ENCODE data around the gene TP53BP1. TPM values are rescaled to one million over a fixed set of nuclear protein-coding genes. Genes with fewer than 3 reads are reported as not detected.

Gene TP53BP1
- total RNA-seq, 1 experiment from 2014 or later, result 52.6 TPM

DNA sequence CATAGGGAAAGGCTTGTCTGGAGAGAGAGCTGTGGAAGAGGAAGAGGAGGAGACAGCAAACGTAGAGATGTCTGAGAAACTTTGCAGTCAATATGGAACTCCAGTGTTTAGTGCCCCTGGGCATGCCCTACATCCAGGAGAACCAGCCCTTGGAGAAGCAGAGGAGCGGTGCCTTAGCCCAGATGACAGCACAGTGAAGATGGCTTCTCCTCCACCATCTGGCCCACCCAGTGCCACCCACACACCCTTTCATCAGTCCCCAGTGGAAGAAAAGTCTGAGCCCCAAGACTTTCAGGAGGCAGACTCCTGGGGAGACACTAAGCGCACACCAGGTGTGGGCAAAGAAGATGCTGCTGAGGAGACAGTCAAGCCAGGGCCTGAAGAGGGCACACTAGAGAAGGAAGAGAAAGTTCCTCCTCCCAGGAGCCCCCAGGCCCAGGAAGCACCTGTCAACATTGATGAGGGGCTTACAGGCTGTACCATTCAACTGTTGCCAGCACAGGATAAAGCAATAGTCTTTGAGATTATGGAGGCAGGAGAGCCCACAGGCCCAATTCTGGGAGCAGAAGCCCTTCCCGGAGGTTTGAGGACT is 31.4 kb upstream of the TP53BP1 start:
- Histone ChIP-seq H3K9me3 (no peaks in the 10 kb centered on the region), H3K36me3 (no peaks in the 10 kb centered on the region), H3K4me3 (no peak overlapping the region), H3K27me3 (no peaks in the 10 kb centered on the region)
- DNase-seq, result no peak

DNA sequence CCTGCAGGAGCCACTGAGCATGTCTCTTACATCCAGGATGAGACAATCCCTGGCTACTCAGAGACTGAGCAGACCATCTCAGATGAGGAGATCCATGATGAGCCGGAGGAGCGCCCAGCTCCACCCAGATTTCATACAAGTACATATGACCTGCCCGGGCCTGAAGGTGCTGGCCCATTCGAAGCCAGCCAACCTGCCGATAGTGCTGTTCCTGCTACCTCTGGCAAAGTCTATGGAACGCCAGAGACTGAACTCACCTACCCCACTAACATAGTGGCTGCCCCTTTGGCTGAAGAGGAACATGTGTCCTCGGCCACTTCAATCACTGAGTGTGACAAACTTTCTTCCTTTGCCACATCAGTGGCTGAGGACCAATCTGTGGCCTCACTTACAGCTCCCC is 30.7 kb upstream of the TP53BP1 start:
- Histone ChIP-seq H3K36me3 (no peaks in the 10 kb centered on the region), H3K4me3 (no peak overlapping the region), H3K9me3 (no peaks in the 10 kb centered on the region), H3K27me3 (no peaks in the 10 kb centered on the region)
- no peak for DNase-seq

DNA sequence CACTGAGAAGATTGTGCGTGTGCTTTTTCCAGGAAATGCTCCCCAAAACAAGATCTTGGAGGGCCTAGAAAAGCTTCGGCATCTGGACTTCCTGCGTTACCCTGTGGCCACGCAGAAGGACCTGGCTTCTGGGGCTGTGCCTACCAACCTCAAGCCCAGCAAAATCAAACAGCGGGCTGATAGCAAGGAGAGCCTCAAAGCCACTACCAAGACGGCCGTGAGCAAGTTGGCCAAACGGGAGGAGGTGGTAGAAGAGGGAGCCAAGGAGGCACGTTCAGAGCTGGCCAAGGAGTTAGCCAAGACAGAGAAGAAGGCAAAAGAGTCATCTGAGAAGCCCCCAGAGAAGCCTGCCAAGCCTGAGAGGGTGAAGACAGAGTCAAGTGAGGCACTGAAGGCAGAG is 29.3 kb upstream of the TP53BP1 start:
- H3K27me3 ChIP-seq, result no peaks in the 10 kb centered on the region
- no peaks in the 10 kb centered on the region for H3K36me3 ChIP-seq
- H3K4me3 ChIP-seq, result no peak overlapping the region
- DNase-seq, result no peak
- H3K9me3 ChIP-seq, result no peaks in the 10 kb centered on the region

DNA sequence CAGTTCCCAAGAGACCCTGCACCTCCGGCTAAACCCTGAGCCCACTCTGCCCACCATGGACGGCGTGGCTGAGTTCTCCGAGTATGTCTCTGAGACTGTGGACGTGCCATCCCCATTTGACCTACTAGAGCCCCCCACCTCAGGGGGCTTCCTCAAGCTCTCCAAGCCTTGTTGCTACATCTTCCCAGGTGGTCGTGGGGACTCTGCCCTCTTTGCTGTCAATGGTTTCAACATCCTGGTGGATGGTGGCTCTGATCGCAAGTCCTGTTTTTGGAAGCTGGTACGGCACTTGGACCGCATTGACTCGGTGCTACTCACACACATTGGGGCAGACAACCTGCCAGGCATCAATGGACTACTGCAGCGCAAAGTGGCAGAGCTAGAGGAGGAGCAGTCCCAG is 28.5 kb upstream of the TP53BP1 start:
- Histone ChIP-seq H3K36me3 (no peaks in the 10 kb centered on the region), H3K27me3 (no peaks in the 10 kb centered on the region), H3K4me3 (no peak overlapping the region), H3K9me3 (no peaks in the 10 kb centered on the region)
- no peak for DNase-seq

DNA sequence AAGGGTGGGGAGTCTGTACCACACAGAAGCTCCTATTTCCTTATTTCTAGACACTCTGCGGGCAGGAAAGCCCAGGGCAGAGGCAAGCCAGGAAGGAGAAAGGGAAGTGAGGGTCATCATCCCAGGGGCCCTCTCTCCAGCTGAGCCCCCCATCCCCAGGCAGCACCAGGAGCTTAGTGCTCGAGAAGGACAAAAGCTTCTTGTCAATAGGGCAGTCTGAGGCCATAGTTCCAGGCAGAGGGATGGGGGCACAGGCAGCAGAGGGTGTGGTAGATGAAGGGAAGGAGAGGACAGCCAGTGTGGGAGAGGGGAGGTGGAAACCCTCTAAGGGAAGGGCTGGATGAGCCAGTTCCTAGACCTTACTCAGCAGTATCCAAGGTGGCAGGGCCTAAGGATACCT is 27.2 kb upstream of the TP53BP1 start:
- Histone ChIP-seq H3K36me3 (no peaks in the 10 kb centered on the region), H3K4me3 (no peak overlapping the region), H3K9me3 (no peaks in the 10 kb centered on the region), H3K27me3 (no peaks in the 10 kb centered on the region)
- no peak for DNase-seq

DNA sequence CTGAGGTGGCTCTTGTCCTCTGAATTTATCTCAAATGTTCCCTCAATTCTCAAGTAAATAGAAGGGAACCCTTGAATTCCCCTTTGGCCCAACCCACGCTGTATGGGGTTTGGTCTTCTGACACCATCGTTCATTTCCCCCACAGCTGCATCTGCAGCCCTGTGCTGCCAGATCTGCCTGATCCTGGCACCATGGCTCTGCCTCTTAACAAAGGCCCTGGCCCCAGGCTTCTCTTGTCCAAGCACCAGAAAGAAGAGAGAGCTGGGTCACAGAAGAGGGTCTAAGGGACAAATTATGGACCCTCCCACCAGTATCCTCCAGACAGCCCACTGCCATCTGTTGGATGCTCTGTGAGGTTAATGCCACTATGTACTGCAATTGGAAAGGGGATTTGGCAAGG is 26.2 kb upstream of the TP53BP1 start:
- Histone ChIP-seq H3K36me3 (no peaks in the 10 kb centered on the region), H3K9me3 (no peaks in the 10 kb centered on the region)

DNA sequence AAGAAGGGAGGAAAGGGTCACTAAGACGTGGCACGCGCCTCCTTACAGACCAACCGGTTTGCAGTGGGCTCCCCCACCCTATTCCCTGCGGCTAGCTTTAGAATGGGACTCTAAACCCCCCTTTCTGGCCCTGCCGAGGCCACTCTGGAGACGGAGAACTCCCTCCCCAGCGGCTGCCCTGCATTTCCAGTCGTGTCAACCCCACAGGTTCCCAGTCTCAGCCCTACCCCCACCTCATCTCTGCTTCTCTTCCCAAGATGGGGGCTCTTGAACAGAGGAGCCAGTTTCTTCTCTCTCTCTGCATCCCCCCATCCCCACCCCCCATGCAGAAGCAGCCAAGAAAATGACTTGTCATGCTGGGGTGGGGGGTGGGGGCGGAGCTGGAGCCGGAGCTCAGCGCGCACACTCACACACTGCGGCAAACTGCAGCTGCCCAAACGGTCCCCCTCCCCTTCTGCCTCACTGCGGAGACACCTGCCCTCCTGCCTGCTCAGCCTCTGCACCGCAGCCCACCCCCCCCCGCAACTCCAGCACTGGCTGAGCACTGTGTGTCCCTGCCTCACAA is 25.3 kb upstream of the TP53BP1 start:
- H3K36me3 ChIP-seq, result no peaks in the 10 kb centered on the region

More for the DNA sequence above, 26.2 kb upstream of the TP53BP1 start:
- no peaks in the 10 kb centered on the region for H3K27me3 ChIP-seq
- no peak for DNase-seq
- no peak overlapping the region for H3K4me3 ChIP-seq

DNA sequence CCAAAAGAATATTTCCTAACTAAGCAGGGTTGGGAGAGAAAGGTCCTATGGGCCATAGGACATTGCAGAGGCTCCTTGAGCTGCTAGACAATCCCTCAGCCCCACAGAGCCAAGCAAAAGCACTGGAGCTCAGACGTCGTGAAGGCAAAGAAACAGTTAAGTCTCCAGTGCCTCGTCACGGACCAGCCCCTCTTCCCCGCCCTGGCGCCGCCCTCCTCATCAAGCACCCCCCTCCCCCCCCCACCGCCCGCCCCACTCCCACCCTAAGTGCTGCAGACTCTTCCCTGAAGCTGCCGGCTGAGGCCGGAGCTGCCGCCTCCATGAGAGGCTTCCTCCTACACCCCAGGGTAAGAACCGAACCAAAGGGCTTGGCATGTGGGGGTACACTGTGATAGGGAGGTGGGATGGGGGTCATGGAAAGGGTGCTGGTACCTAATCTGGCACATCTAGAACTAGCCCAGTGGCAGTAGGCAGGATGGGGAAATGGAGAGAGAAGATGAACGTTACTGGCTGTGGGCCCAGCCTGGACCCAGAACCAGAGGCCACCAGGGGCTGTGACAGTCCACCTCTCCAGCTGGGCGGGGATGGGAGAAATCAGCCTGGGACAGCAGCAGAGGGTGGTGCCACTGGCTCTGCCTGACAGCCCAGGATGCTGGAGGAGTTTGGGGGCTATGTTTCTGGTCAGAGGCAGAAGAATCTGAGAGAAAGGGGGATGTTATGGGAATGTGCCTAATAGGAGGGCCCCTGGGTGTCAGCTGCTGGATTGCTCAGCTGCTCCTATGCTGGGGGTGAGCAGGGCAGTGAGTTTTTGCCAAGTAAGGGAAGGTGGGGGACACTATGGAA is 24.6 kb upstream of the TP53BP1 start, which contains the start of gene MAP1A:
MAP1A (plus strand) TSS at position 255 of the 843 bp plus-strand sequence. CDS start 3,866 bp downstream, outside the sequence.
- Histone ChIP-seq H3K27me3 (no peaks in the 10 kb centered on the region), H3K4me3 (peak within 1 kb of the TSS; percentile 28), H3K9me3 (no peaks in the 10 kb centered on the region), H3K36me3 (no peaks in the 10 kb centered on the region)
- no peak for DNase-seq

More for the DNA sequence above, 25.3 kb upstream of the TP53BP1 start:
- Histone ChIP-seq H3K9me3 (no peaks in the 10 kb centered on the region), H3K4me3 (peak overlapping the region; percentile 28), H3K27me3 (no peaks in the 10 kb centered on the region)
- DNase-seq, result no peak

DNA sequence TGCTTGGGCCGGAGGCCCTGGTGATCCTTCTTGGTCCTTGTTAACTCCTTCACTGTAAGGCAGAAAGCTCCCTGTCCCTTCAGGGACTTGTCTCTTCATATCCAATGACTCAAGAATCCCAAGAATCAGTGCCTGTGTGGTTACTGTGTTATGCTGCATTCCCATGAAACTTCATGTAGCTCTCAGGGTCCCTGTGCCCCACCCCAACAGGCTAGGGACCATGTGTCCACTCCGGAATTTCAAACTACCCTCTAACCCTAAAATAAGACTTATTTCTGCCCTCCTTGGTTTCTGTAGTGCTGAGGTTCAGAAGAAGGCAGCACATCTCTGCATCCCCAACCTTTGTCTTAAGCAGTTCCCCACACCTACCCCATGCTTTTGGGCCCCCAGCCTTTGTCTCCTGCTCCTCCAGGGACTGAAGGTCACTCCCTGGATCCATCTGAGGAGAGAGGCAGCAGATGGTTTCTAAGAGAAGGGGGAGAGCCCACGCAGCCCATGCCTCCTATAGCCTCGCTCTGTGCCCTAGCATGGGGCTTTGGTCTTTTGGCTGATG is 23.9 kb upstream of the TP53BP1 start:
- no peak for DNase-seq
- Histone ChIP-seq H3K9me3 (no peaks in the 10 kb centered on the region), H3K27me3 (no peaks in the 10 kb centered on the region), H3K36me3 (no peaks in the 10 kb centered on the region), H3K4me3 (no peak overlapping the region)

DNA sequence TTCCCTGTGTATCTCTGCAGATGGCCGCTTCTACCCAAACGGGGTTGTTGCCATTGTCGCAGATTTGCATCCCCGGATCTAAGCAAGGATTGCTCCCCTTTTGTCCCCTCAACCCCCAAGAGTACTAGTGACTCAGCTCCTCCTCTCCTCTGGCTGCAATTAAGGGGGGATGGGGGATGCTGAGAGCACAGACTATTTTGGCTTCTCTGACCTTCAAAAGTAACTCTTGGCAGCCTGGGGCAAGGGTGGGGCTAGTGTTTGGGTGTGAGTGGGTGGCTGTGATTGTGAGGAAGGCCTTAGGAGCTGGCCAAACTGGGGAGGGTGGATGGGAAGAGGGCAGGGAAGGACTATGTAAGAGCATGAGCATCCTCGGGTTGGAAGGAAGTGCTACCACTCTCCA is 23.2 kb upstream of the TP53BP1 start:
- Histone ChIP-seq H3K4me3 (no peak overlapping the region), H3K27me3 (no peaks in the 10 kb centered on the region), H3K9me3 (no peaks in the 10 kb centered on the region), H3K36me3 (no peaks in the 10 kb centered on the region)
- peak; percentile 70 for DNase-seq

DNA sequence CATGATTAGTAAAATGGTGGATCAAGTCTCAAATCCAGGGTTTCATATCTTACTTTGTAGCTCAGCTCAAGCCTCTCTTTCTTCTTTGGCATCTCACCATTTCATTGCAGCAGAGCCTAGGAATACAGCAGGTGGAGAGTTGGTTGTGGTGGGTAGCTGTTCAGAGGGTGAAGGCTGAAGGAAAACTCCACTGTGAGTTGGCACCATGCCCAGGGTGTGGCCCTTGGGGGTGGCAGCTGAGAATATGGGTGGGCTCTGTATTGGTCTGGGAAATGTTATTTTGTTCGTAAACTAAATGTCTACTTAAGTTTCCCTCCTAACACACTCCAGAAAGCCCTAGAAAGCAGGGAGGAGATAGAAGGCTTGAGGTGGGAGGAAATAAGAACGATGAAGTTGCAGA is 22.8 kb upstream of the TP53BP1 start:
- H3K27me3 ChIP-seq, result no peaks in the 10 kb centered on the region
- H3K9me3 ChIP-seq, result no peaks in the 10 kb centered on the region
- H3K36me3 ChIP-seq, result no peaks in the 10 kb centered on the region
- H3K4me3 ChIP-seq, result no peak overlapping the region
- DNase-seq, result no peak

DNA sequence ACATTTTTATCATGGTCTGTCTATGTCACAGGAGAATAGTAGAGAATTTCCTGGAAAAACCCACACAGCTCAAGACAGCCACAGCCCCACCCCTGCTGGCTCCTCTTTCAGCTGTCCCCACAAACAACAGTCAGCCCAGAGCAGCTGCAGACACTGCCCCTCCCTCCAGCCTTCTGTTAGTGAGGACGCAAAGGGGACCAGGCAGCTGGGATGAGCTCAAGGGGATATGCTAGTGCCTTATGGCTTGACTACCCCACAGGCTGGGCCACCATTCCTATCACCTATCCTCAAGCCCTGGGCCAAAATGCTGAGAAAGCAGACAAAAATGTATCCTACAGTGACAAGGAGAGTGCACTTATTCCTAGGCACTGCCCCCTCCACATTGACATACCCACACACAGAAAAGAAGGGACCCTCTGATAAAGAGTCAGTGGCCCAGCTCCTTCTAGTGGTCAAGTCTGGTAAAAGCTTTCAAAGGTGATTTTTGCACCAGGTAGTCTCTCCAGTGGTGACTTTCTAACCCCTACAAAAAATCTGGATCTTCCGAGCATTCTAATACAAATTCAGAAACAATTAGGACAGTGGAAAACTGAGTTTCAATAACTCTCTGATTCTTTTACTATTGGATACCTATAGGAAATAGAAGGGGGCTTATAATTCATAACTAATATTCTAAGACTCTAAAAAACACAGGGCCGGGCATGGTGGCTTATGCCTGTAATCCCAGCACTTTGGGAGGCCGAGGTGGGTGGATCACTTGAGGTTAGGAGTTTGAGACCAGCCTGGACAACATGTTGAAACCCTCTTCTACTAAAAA is 21.5 kb upstream of the TP53BP1 start:
- no peaks in the 10 kb centered on the region for H3K9me3 ChIP-seq
- H3K36me3 ChIP-seq, result no peaks in the 10 kb centered on the region
- no peak overlapping the region for H3K4me3 ChIP-seq
- no peak for DNase-seq
- no peaks in the 10 kb centered on the region for H3K27me3 ChIP-seq

DNA sequence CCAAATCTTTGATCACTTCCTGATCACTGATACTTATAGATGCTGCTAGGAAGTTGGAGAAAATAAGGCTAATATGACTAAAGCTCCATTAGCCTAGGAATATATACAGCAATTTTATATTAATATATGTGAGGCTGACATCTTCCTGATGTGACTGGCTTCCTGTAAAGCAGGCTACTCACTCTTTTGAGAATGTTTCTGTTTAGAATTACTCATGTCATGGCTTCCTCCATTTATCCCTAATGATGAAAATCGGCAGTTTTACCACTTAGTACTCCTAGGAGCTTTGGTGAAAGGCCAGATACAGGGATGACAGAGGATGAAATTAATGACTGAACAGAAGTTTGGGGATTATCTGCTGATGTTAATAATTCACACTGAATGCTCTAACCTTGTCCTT is 20.6 kb upstream of the TP53BP1 start:
- DNase-seq, result no peak
- Histone ChIP-seq H3K27me3 (no peaks in the 10 kb centered on the region), H3K9me3 (no peaks in the 10 kb centered on the region), H3K36me3 (no peaks in the 10 kb centered on the region), H3K4me3 (no peak overlapping the region)

DNA sequence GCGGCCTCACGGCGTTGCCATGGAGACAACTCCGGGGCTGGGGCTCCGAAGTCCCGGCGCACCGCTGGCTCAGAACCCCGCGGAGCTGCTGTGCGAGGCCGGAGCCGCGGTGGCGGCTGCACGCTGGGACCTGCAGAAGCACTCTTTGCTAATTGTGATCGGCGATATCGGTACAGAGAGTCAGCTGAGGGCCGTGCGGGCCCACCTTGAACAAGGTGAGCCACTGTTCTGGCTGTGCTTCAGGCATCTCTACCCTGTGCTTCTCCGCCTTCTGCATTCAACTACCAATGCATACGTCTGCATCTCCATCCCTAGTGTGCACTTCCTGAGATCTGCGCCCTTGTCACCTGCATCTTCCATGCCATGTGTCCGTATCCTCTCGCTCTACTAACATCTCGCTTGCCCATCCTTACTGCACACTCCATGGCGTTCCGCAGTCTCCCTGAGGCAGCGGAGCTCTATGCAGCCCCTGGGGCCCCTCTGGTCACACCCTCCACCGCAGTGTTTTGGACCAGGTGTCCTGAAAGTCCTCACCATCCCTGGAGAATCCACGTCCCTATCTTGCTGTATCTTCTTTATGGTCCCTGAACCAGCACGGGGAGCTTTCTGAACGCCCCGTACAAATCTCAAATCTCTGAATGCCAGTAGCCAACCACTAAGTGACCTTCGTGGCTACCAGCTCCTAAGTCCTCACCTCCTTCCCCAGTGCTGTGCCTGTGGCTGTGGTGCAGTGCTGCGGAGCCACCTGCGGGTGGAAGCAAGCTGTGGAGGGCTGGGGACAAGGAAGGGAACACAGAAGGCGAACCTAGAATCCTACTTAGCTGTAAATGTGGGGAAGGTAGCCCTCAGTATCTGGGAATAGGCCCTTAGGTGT is 18.3 kb upstream of the TP53BP1 start:
- Histone ChIP-seq H3K27me3 (no peaks in the 10 kb centered on the region), H3K9me3 (no peaks in the 10 kb centered on the region), H3K36me3 (no peaks in the 10 kb centered on the region), H3K4me3 (peak overlapping the region; percentile 68)
- DNase-seq, result no peak

DNA sequence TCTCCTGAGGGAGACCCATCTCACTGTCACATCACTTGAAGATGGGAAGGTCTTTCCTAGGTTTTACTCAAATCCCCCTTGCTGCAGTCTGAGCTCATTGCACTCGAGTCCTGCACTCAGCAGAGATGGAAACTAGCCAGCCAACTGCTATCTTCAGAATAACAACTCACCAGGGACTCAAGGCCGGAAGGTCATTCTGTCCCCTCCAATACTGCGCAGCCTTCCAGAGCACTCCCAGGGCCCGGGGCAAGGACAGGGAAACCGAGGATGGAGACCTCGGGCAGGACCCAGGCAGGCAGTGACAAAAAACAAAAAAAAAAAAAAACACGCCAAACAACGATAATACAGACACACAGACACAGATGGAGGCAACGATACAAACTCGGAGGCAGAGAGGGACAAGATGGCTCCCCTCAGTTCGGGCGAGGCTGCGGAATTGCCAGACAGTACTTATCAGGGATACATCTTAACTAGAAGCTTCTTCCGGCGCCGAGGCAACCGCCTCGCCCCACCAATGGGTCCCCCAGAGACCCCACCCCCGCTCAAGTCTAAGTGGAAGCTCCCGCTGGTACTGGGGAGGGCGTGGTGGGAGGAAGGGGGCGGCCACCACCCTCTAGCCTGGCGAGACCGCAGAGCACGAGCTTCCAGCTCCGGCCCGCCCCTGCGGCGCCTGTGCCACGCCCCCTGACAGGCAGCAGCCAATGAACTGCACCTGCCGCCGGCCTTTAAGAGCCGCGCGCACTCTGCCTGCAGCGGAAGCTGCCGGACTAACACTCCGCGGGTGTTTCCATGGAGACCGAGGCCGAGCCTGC is 17.4 kb upstream of the TP53BP1 start:
- Histone ChIP-seq H3K9me3 (no peaks in the 10 kb centered on the region), H3K36me3 (no peaks in the 10 kb centered on the region), H3K27me3 (no peaks in the 10 kb centered on the region), H3K4me3 (peak overlapping the region; percentile 68)
- DNase-seq, result peak; percentile 99

Measured in MG63 (cell line).